Colon (tissue), 2 donors: ENCODE measurements around the gene RIN3.

Experiments used
- FAIRE-seq: peaks from 2 replicates; lab custom pipeline; 2012; peaks lifted over from hg19 to GRCh38; lab: Jason Lieb, UNC
- donor health status: control.
- donor health status: control.

RIN3 gene

DNA sequence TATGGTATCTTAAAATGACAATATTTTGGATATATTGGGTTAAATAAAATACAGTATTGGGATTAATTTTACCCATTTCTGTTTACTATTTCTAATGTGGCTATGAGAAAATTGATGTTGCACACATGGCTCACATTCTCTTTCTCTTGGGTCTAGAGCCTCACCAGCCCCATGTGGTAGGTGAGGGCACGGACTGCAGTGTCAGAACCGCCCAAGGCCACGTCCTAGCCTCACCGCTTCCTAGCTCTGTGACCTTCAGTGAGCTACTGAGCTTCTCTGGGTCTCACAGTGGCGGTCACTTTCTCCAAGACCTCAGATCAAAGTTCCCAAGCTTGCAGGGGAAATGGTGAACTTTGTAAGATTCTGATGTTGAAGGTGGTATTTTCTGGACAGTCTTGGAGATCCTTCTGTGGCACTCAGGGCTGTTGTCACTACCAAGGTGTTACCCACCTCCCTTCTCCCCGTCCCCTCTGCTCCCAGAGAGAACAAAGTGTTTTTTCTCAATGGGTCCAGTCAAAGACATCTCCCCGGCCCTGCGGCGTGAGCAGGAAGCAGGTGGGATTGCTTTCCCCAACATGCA lies 87.6 kb downstream of the RIN3 start:
- no peak for FAIRE-seq

DNA sequence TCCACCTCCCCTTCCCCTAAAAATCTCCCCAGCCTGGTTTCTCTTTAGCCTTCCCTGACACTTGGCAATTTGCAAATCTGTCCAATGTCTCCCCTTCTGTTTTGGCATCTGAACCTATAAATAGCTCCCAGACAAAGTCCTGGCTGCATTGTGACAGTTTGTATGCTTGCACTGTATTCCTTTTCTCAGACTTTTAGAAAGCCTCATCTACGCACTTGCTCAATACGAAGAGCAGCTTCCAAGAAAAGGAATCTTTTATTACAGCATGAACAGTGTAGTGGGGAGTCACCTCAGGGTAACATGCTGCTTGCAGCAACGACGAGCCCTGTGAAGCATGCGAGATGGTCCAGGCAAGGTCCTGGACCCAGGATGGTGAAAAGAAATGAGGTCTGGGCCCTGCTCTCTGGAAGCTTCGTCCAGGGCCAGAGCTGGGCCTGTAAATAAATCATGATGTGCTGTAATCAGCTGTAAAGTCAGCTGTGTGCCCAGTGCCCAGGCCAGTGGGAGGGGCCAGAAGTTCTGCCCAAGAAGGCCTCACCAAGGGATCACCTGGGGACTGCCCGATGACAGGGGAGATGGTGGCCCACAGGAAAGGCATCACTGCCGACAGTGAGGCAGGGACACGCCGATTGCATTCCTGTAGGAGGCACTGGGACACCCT lies 88.3 kb downstream of the RIN3 start:
- FAIRE-seq: no peak

DNA sequence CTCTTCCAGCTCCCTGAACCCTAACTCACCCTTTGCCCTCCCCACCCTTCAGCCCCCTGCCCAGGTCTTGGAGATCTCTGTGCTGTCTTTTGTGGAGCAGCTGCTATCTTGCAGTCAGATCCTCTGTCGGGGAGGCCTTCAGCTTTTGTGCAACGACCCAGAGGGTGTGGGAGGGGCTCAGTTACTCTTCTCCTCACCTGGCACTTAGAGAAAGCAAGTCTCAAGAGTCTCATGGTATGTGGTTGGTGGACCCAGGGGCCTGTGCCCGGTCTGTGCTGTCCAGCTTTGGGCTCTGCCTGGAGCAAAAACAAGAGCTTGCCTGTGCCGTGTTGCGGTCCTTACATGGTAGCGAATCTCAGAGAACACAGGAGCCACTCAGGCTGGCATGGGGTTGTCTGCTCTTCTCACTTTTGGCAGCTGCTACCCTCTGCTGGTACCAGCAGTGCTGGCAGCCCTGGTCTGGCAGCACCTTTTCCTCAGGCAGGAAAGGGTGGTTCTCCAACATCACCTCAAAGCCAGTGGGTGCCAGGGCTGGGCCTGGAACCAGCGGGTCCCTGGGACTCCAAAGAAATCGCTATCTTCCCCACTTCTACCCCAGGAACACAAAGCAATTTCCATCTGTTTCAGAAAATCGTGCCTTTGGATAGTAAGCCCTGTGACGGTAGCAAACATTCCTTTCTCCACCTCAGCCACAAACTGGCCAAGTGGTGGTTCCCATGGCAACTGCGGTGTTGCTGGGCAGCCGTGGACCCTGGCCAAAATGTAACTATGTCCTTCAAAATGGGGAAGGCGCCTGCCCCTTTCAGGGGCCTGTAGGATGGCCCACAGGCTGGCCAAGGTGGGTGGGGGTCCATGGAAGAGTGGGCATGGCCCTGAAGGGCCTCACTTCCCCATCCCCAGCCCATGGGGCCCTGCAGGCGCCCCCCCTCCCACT lies 90.0 kb downstream of the RIN3 start:
- no peak for FAIRE-seq

DNA sequence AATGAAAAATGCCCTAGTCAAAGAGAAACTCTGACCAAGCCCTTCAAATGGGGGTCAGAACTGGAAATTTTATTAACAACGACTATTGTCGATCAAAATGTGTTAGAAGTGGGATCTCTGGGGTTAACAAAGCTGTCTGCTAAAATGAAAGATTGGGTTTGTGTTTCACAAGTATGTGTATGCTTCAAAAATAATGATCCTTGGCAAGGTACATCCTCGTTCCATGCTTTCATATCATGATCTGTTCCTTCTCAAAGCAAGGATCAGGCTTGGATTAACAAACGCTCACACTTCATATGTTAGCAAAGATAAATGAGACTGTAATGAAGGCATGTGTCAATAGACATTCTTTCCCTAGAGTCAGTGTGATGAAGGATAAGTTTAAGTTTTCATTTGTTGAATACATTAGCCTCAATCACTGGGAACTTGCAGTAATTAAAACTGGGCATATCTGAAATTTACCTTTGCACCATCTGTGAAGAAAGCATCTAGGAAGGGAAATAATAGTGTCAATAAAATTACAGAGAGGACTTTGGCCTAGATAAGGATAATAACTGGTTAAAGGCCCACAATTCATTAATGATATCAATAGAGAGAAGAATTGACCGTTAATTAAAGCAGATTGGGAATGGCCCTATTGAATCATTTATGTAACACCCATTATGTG lies 91.8 kb downstream of the RIN3 start:
- no peak for FAIRE-seq

DNA sequence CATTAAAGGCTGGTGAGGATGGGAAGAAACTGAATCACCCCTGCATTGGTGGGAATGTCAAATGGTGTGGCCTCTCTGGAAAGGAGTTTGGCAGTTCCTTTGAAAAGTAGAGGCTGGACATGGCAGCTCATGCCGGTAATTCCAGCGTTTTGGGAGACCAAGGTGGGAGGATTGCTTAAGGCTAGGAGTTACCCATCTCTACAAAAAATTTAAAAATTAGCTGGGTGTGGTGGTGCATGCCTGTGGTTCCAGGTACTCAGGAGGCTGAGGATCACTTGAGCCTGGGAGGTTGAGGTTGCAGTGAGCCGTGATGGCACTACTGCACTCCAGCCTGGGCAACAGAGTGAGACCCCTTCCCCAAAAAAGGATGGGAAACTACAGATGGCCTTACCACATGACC lies 93.7 kb downstream of the RIN3 start:
- FAIRE-seq: no peak

DNA sequence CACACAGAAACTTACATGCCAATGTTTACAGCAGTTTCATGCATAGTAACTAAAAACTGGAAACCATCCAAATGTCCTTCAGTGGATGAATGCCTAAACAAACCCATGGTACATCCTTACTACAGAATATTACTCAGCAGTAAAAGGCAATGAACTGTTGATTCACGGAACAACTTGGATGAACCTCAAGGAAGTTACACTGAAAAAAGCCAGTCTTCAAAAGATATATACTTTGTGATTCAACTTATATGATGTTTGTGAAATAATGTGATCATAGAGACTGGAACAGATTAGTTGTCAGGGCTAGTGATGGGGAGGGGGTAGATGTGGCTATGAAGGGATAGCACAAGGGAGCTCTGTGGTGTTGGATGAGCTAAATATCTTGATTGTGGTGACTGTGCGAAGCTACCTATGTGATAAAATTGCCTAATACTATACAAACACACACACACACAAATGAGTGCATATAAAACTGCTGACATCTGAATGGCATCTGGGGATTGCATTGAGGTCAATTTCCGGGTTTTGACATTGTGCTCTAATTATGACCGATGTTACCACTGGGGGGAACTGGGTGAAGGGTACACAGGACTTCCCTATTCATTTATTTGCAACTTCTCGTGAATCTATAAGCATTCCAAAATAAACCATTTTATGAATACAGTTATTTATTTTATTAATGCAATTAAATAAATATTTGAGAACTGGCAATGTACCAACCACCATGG lies 94.3 kb downstream of the RIN3 start:
- FAIRE-seq: peak; percentile 93

DNA sequence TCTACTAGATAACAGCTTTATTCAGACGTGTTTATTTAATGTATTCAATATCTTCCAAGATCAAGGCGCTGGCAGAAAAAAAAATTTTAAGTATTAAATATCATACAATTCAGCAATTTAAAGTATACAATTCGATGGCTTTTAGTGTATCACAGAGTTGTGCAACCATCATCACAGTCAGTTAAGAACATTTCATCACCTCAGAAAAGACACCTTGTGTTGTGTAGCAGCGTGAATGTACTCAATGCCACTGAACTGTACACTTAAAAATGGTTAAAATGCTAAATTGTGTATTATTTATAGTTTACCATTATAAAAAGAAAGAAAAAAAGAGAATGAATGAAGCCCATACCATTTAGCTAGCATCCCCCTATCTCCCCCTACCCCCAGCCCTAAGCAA lies 96.4 kb downstream of the RIN3 start:
- no peak for FAIRE-seq

DNA sequence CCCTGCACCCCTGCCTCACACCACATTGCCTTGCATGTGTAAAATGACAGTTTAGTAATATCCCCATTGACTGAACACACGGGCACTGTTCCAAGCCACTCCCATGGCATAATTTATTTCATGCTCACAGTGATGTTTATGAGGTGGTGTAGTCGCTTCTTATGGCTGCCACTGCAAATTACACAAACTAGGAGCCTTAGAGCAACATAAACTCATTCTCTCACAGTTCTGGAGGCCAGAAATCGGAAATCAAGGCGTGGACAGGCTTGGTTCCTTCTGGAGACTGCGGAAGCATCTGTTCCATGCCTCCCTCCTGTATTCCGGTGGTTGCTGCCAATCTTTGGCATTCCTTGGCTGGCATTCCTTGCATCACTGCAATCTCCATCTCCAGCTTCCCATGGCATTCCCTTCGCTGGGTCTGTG lies 97.3 kb downstream of the RIN3 start:
- no peak for FAIRE-seq

DNA sequence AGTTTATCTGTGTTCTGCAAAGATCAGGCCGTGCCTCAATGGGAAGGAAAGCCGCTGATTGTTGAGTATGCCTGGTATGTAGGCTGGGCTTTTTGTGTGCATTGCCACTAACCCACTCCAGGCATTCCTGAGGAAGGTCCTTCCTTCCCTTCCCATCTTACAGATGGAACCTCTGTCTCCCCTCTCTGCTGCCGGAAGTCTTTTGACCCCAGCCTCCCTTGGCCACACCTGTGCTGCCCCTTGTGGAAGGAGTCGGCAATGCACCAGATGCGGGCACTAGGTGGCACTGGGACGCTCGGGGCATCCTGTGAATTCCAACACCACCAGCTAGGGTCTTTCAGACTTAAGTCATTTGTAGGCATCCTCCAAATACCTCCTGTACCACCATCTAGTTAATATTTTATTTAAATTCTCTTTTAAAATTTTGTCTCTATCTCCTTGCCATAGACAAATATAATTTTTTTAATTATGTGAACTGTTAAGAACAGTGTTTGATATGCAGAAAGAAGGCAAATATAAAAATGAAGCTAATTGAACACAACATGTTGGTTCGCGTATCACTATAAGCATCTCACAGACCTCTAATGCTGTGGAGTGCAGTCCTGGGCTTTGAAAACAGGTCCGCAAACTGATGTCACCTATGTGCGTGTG lies 99.6 kb downstream of the RIN3 start:
- FAIRE-seq: no peak

DNA sequence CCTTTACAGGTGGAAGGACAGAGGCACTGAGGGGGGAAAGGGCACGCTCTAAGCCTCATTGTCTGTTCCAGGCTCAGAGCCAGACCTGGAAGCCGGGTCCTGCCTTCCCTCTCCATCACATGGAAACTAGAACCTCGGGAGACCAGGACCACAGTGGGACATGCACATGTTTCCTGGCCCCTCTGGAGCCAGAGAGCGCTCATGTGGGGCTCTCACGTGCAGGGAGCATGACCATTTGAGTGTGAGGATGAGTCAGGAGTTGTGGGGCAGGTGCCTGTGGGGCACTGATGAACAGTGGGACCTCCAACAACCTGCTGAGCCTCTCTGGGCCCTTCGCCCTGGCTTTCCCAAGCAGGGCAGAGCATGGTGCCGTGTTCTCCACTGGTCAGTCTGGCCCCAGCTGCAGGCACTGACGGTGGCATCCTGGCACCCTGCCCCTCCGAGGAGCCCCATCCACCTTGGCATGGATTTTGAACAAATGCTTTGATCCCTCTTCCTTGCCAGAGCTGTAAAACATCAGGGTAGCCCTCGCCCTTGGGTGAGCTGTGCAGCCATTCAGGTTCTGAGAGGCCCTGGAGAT lies 100.2 kb downstream of the RIN3 start:
- FAIRE-seq: no peak

DNA sequence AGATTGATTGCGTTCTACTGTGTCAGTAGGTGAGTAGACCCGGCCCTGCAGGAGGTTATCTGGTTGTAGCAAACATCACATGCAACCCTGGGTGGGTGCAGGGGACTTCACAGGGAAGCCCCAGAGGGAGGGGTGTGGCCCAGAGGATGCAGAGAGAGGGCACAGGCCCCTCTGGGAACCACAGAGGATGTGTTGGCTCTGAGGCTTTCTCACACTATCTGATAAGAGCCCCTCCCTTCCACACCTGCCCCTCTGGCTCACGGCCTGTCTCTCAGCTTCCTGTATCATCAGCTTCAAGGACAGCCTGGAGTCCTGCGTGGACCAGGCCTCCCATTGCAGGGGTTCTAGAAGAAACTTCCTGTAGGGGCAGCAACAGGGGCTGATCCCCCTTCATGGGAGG lies 101.9 kb downstream of the RIN3 start:
- FAIRE-seq: no peak

DNA sequence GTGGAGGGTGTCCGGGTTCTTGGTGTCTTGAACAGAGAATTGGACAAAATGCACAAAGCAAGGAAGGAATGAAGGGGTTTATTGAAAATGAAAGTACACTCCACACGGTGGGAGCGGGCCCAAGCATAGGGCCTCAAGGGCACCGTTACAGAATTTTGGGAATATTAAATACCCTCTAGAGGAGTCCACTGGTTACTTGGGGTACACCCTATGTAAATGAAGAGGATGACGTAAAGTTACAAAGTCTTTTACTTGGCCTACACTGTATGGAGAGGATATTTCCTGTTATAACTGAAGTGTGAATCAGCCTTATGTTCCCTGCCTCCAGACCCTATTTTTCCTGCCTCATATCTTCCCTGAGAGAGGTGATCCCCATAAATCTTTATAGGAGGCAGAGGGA lies 102.6 kb downstream of the RIN3 start:
- FAIRE-seq: no peak

DNA sequence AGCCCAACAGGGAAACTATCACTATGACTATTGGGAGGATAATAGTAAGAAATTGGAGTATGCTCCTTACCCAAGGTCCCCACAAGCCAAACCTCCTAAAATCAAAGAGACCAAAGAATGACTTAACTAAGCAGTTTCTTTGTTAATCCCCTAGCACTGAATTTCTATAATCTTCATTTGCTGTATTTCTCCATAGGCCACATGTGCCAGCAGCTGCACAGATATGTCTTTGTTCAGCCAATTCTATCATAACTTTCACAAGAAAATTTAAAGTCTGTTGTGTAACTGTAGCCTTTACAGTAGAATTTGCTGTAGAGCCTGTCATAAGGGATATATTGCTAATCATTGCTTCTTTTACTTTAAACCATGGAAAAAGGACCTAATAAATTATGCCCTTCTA lies 104.0 kb downstream of the RIN3 start:
- no peak for FAIRE-seq

DNA sequence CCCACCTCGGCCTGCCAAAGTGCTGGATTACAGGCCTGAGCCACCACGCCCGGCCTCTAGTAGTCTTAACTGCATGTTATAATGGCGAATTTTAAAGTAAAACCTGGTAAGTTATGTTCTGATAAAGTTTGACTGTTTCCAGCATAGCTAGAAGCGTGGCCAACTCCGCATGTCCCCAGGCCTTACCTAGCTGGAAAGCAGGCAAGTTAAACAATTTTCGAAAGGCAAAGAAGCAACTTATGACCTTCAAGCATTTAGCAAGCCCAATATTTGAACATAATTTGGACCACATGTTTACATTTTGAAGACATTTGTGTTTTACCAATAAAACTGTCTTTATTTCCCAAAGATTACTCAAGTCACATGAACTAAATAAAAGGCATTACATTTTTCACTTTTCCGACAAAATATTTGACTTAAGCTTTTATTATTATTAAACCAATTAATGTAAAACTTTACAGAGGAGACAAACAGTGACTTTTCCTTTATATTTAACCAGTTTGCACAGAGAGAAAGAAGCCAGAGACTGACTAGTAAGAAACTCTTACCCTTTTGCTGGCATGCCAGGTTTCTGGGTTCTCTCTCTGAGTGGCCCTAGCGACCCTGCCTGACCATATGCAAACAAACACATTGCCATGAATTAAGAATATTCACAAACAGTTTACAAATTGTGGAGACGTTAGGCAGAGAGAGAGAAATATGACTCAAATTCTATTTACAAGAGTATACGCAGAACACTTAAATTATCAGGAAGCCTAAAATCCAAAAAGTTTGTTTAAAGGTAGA lies 106.3 kb downstream of the RIN3 start:
- no peak for FAIRE-seq

DNA sequence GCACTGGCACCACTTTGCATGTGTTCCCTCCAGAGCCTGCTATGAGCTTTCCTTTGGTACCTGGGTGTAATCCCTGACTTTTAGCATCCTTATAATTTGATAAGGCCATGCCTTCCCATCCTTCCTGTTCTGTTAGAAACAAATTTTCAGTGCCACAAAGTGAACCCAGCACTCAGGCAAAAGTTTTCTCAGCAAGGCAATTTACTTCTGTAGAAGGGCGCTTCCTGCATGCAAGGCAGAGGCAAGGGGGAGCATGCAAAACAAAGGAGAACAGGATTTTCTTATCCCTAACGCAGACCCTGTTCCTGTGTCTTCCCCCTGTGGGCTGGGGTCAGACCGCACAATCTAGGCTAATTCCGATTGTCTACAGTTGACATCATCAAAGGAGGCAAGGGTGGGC lies 108.7 kb downstream of the RIN3 start:
- no peak for FAIRE-seq

DNA sequence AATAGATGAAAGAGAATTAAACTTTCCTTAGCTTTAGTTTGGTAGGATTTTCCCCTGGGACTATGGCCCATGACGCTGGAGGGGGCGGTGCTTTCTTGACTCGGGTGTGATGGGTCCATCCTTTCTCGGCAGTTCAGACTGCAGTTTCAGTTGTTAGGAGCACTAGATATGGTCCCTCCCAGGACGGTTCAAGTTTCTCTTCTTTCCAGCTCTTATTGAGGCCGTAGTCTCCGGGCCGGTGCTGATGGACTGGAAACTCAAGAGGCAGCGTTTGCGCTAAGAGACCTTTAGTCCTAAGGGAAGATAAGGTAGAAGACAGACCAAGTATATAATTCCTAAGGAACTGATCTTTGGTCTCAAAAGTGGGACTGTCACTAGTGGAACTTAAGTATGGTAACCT lies 111.2 kb downstream of the RIN3 start:
- FAIRE-seq: no peak

DNA sequence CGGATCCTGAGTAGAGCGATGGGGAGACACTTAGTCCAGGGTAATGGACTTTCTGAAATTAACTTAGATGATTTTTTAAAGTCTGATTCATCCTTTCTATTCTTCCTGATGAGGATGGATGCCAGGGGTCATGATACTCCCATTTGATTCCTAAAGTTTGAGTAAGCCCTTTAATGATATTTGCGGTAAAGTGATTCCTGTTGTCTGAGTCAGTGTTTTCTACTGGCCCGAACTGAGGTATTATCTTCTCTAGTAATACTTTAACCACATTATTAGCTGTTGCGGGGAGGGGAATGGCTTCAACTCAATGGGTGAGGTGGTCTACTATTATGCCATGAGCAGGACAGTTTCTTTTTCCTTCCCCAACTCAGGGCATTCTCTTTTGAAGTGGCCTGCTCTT lies 111.6 kb downstream of the RIN3 start:
- FAIRE-seq: no peak

DNA sequence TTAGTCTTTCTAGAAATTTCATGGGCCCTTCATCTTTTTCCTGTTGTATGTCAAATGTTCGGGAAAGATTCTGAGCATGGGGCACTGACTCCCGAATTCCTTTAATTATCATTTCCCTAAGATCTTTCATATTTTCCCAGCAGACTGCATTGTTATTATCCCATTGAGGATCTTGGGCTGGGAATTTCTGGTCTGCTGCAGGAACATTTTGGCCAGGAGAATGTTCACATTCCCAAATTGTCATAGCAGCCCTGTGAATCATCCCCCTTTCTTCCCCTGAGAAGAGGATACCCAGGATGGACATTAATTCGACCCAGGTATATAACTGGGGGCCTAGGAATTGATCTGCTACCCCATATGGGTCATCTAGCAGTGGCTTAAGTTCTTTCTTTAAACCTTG lies 112.5 kb downstream of the RIN3 start:
- no peak for FAIRE-seq

DNA sequence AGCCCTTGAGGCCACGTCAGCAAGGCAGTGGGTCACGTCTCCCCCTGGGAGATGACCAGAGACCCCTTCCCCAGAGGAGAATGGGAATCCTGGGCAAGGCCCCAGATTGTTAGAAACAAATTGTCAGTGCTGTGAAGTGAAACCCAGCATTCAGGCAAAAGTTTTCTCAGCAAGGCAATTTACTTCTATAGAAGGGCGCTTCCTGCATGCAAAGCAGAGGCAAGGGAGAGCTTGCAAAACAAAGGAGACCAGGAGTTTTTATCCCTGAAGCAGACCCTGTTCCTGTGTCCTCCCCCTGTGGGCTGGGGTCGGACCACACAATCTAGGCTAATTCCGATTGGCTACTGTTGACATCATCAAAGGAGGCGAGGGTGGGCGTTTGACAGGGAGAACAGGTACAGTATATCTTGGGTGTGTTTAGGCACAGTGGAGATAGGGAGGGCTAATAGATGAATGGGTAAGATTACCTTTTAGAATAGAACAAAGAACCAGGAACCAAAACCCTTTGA lies 114.2 kb downstream of the RIN3 start:
- FAIRE-seq: no peak

DNA sequence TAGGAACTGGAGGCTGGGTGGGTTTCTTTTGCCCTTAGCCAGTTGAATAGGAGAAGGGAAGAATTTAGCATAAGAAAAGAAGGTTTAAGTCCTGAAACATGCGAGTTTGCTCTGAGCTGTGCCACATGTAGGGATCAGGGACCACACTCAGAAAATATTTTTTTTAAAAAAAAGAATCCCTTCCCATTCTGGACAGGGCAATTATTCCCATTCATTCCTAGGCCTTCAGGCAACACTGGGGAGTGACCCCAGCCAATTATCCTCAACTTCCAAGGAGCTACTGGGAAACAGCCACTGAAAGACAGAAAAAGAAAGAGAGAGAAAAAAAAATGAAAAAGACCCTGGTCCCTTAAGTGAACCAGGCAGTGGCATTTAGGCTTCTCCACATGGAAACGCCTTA lies 115.1 kb downstream of the RIN3 start:
- no peak for FAIRE-seq
